H1 (cell line): Measurements from ENCODE around the gene CETN1.

ENCODE experiments used
- ATF3 ChIP-seq: IDR thresholded peaks from 2 replicates; pipeline ENCODE4 v1.6.1; 2011; ENCODE audit warnings: low read depth, mild to moderate bottlenecking, low read length; ENCODE audit not compliant: insufficient read depth
- CBX8 ChIP-seq: fragments of 300-800, 300-1000 bp; sonication (generic); IDR thresholded peaks from 2 replicates; pipeline ENCODE4 v1.7.1; 2016; ENCODE audit warnings: low read depth, low read length, borderline replicate concordance
- CHD1 ChIP-seq: IDR thresholded peaks from 2 replicates; pipeline ENCODE4 v1.6.1; 2012; ENCODE audit warnings: low read depth, low read length, improper control_type of control experiment
- CTCF ChIP-seq, 3 experiments: IDR thresholded peaks; 1 replicate in 2 of 3; 2 replicates in 1 of 3; pipeline versions ENCODE4 v1.5.1 to v1.6.1; 2011; ENCODE audit warnings: low read length in 3 of 3, mild to moderate bottlenecking in 3 of 3, inconsistent platforms in 2 of 3, low read depth in 1 of 3, moderate library complexity in 1 of 3; ENCODE audit not compliant: insufficient read depth in 1 of 3; ENCODE audit errors: control extremely low read depth in 1 of 3
- EP300 ChIP-seq, 2 experiments: IDR thresholded peaks; 1 replicate in 1 of 2; 2 replicates in 1 of 2; pipeline ENCODE4 v1.6.1; 2011 to 2012; ENCODE audit warnings: low read depth in 2 of 2, low read length in 2 of 2, mild to moderate bottlenecking in 2 of 2, borderline replicate concordance in 1 of 2, inconsistent platforms in 1 of 2, moderate library complexity in 1 of 2
- EZH2 ChIP-seq: fragments of 200-600 bp; sonication (generic); IDR thresholded peaks from 2 replicates; pipeline ENCODE4 v1.7.1; 2012; ENCODE audit warnings: low read depth, mild to moderate bottlenecking, moderate library complexity, low read length, inconsistent platforms; ENCODE audit not compliant: severe bottlenecking
- MAX ChIP-seq: IDR thresholded peaks from 2 replicates; pipeline ENCODE4 v1.6.1; 2012; ENCODE audit warnings: inconsistent platforms
- POLR2A ChIP-seq, 2 experiments: IDR thresholded peaks; 1 replicate in 1 of 2; 2 replicates in 1 of 2; pipeline ENCODE4 v1.6.1; 2011; ENCODE audit warnings: low read depth in 2 of 2, low read length in 2 of 2, mild to moderate bottlenecking in 2 of 2; ENCODE audit errors: control extremely low read depth in 1 of 2
- SAP30 ChIP-seq: fragments of 300-600 bp; sonication (generic); IDR thresholded peaks from 2 replicates; pipeline ENCODE4 v1.7.1; 2012; ENCODE audit warnings: low read length, moderate library complexity, mild to moderate bottlenecking, inconsistent platforms; ENCODE audit not compliant: insufficient read depth, insufficient replicate concordance
- SP4 ChIP-seq: IDR thresholded peaks from 2 replicates; pipeline ENCODE4 v1.6.1; 2012; ENCODE audit warnings: low read length, inconsistent platforms
- SRF ChIP-seq: IDR thresholded peaks from 2 replicates; pipeline ENCODE4 v1.6.1; 2011; ENCODE audit warnings: mild to moderate bottlenecking, low read depth, low read length, moderate library complexity

GRCh38 chr18:581096-581495, 916 bp downstream of the CETN1 start:
- TF ChIP-seq EZH2: no peak
- no peak for TF ChIP-seq CHD1
- no peak for TF ChIP-seq SP4
- TF ChIP-seq ATF3: no peak
- no peak for TF ChIP-seq CTCF (IDR thresholded peaks at IDR 0.05; ENCODE audit: control extremely low read depth in 1 of 3, insufficient read depth in 1 of 3, low read depth in 1 of 3, low read length in 3 of 3)
- TF ChIP-seq MAX: no peak
- TF ChIP-seq CBX8: no peak
- no peak for TF ChIP-seq SRF
- no peak for TF ChIP-seq EP300 (IDR thresholded peaks at IDR 0.05; ENCODE audit: borderline replicate concordance in 1 of 2, low read depth in 2 of 2, low read length in 2 of 2)
- no peak for TF ChIP-seq SAP30
- TF ChIP-seq POLR2A (IDR thresholded peaks at IDR 0.05; ENCODE audit: control extremely low read depth in 1 of 2, low read depth in 2 of 2, low read length in 2 of 2): no peak
